Suppressor macrophage treated with lipopolysaccharide for 1 hour (primary cell): Measurements from ENCODE around the gene BBS10.
"Not testable (repeated sequence)": the region's sequence is repeated elsewhere in the genome, so short reads cannot be mapped to it uniquely, and the experiment has no call there.

Source experiments
- DNase-seq, 3 donors: peaks; one replicate each; pipeline ENCODE4 v3.0.0-alpha.2; 2020 to 2022

BBS10 gene

GRCh38 chr12:76329159-76329558 lies 19.1 kb downstream of the BBS10 start:
- DNase-seq = no peak

GRCh38 chr12:76319595-76320319 lies 28.5 kb downstream of the BBS10 start:
- not testable (repeated sequence) for DNase-seq

DNA sequence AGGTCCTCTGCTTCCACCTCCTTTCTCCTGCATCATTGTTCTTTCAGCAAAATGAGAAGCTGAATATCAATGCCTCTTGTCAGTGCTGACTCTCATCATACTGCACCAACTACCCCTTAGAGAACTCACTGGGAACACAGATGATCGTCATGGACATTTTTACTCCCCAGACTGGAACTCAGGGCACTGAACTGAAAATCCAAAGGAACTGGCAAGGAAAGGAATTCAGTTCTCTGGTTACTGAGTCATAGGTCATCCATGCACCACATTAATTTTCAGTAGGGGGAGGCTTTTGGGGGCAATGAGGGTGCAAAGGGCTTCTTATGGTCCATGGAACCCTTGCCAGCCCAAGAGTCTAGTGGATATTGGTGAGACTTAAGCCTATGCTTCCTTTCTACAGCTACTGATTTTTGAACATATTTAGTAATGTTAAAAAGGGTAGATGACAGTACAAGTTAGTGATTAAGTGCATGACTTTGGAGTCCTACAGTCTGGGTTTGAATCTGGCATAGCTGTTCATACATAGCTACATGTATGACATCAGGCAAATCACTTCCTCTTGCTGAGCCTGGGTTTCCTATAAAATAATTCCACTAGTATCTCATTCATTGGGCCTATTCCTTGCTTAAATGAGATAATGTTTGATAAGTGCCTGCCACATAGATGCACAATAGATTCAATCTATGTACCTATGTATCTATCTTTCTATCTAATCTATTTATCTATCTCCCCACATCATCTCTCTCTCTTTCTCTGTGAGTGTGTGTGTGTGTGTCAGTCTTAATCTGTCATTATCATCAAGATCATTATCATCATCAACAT lies 29.2 kb downstream of the BBS10 start:
- DNase-seq = no peak

DNA sequence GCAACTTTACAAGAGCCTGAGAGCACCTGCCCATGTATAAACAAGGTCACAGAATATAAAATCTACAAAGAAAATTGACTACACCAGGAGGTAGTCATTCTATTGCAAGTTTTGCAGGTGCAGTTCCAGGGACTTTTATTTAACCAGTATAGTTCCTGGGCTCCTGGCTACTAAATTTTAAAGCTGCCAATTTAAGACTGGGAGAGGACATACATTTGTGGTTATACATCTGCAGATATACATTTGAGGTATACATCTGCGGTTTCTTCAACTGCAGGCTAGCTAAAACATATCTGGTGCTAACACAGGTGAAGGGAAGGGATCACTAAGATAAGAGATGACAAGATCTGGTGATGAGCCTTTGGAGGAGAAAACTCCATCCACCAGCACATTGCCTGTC lies 30.2 kb downstream of the BBS10 start:
- no peak for DNase-seq

GRCh38 chr12:76316468-76316867 lies 31.7 kb downstream of the BBS10 start:
- DNase-seq = no peak

- no peak for DNase-seq
Observed at GRCh38 chr12:76313299-76313698, 34.9 kb downstream of the BBS10 start.

DNA sequence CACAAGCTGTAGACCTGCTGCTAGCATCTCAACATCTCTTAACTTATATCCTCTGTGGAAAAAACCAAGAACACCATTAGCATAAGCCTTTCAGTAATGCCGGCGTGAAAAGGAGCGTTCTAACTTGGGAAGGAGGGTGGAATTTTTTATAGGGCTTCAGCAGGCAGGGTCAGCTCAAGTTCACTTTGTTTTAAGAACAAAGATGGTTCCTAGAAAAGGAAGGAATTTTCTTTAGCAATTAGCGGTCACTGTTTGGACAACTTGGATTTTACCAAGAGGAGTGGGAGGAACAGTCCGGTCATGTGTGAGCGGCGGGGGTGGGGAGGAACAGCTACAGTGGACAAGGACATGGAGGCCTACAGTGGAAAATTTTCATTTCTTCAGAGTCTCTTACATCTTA lies 35.9 kb downstream of the BBS10 start:
- DNase-seq = peak; percentile 26 to 53 (median 50)

GRCh38 chr12:76311796-76312195 lies 36.4 kb downstream of the BBS10 start:
- peak; percentile 26 to 67 (median 37) for DNase-seq

- DNase-seq = no peak
Observed at GRCh38 chr12:76310110-76310509, 38.1 kb downstream of the BBS10 start.

DNA sequence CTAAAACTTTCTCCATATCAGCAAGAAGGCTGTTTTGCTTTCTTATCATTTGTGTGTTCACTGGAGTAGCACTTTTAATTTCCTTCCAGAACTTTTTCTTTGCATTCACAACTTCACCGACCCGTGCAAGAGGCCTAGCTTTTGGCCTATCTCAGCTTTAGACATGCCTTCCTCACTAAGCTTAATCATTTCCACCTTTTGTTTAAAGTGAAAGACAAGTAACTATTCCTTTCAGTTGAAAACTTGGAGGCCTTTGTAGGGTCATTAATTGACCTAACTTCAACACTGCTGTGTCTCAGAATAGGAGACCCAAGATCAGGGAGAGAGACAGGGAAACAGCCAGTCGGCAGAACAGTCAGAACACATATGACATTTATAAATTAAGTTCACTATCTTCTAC lies 39.3 kb downstream of the BBS10 start:
- no peak for DNase-seq

DNA sequence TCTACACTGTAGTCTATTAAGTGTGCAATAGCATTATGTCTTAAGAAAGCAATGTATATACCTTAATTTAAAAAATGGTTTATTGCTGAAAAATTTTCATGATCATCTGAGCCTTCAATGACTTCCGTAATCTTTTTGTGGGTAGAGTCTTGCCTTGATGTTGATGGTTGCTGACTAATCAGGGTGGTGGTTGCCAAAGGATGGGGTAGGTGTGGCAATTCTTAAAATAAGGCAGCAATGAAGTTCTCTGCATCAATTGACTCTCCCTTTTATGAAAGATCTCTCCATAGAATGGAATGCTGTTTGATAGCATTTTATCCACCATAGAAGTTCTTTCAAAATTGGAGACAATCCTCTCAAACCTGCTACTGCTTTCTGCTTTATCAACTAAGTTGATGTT lies 41.1 kb downstream of the BBS10 start:
- no peak for DNase-seq

GRCh38 chr12:76303989-76304460 lies 44.2 kb downstream of the BBS10 start:
- no peak for DNase-seq

DNA sequence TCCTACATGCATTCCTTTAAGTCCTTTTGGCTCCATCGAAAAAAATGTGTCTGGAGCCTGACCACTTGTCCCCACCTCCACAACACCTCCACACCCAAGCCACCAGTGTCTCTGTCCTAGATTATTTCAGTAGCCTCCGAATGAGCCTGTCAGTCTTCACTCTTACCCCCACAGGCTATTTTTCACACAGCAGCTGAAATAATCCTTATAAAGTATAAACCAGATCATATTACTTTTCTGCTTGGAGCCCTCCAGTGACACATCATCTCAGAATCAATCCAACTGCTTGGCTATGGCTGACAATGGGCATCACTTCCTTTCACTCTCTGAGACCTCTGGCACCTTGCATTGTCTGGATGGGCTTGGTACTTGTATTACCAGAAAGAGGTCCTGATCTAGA lies 44.9 kb downstream of the BBS10 start:
- no peak for DNase-seq

GRCh38 chr12:76300297-76300665 lies 47.9 kb downstream of the BBS10 start:
- no peak for DNase-seq

DNA sequence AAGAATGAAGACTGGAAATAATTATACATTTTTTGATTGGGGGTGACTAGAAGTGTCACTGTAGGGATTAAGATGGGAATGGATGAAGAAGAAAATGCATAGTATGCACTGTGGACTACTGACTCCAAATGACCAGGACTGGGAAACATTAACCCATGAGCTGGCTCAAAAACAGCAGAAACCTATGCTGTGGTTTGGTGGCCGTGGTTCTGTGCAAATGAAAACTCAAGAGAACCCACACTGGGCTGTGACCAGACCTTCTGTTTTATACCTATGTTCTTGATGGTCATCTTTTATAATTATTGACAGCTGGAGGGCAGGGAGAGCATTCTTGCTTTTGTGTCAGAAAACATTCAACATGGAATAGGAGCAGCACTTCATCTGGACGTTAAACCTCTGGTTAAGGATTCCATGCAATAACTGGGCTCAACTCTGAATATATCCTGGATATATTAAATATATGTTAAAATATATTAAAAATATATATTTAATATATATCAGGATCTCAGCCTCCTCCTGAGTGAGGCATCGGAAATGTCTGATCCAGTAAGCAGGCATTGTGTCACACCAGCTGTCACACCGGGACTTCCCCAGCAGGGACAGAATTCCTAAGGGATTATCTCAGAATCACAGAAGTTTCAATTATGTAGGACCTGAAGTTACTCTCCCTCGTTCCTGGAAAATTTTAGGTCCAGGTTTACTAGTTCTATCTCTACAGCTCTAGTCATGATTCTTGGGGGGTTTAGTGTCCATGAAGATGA lies 48.5 kb downstream of the BBS10 start:
- no peak for DNase-seq
